Measurements from ENCODE around the gene ERN1. TPM values are rescaled to one million over a fixed set of nuclear protein-coding genes. Genes with fewer than 3 reads are reported as not detected.

Gene ERN1
- total RNA-seq, 3 donors from 2014 or later = 16.2 to 29.3 (median 21.0) TPM

DNA sequence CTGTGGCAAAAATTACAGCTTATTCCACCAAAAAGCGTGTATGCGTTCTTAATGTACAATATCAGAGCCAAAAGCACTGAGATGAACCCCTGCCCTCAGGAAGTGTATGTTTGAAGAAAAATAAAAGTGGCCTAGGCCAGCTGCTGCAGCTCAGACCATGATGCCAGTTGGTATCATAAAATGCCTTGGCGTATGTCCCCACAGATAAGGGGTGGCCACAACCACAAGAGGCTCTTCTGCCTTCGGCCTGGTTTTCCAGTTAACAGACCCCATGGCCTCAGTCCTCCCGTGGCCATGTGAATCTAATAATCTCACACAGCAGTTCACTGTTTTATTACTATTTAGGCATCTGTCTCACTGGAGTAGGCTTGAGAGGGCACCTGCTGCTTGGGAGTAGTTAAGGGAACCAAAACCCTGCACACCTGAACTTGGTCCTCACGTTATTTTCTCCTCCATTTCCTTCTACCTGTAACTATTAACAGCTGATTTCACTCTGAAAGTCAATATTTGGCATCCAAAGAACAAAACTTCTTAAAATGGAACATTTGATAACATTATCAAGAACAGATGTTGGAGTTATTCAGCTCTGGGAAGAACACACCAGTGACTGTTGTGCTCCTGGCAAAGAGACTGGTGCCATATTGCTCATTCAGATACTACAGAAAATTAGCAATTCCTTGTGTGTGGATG is 34.8 kb upstream of the ERN1 start:
- H3K27me3 Mint-ChIP-seq (ENCODE audit: low read depth) = no peaks in the 10 kb centered on the region

DNA sequence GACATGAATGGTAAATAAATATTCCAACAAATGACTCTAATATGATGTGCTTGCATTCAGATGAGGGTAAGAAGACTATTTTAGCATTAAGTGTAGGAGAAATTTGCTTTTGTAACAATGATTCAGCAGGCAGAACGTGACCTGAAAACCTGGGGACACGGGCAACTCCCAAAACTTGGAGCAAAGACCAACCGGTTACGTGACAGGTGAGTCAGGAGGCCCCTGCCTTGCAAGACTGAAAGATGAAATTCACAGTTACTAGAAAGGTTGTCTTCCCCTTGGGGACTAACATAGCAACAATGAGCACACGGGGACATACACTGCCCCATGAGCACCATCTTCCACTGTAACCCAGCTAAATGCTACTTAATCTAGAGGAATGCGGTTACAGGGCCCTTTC is 33.5 kb upstream of the ERN1 start:
- no peaks in the 10 kb centered on the region for H3K4me1 Mint-ChIP-seq (ENCODE audit: low read depth)
- DNase-seq = no peak
- no peaks in the 10 kb centered on the region for H3K9me3 Mint-ChIP-seq
- no peak for ATAC-seq
- H3K36me3 Mint-ChIP-seq (ENCODE audit: insufficient read depth) = peaks cover 9% of the 10 kb centered on the region
- H3K27me3 Mint-ChIP-seq (ENCODE audit: low read depth) = no peaks in the 10 kb centered on the region
- H3K4me3 Mint-ChIP-seq = no peak overlapping the region

More for the DNA sequence above, 34.8 kb upstream of the ERN1 start:
- Mint-ChIP-seq H3K4me3 (no peak overlapping the region), H3K9me3 (no peaks in the 10 kb centered on the region), H3K4me1 (ENCODE audit: low read depth) (no peaks in the 10 kb centered on the region), H3K36me3 (ENCODE audit: insufficient read depth) (peaks cover 10% of the 10 kb centered on the region)
- DNase-seq (no peak), ATAC-seq (no peak)

DNA sequence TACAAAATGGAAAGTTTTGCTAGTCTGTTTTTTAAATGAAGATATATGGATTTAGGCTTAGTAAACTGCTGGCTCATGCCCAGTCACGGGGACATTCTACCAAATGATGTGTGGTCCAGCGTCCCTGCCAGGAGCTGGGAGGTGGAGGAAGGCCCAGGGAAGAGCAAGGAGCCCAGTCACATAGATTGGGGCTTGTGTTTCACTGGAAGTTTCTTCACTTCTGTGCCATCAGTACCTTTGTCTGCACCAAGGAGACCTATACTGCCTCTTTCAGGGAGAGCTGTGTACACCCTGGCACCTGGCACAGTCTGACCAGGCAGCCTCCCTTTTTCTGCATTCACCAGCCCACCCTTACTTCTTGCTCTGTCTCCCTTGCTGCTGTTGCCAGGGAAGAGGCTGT is 32.6 kb upstream of the ERN1 start:
- no peaks in the 10 kb centered on the region for H3K27me3 Mint-ChIP-seq (ENCODE audit: low read depth)
- ATAC-seq = no peak
- DNase-seq = no peak
- no peaks in the 10 kb centered on the region for H3K4me1 Mint-ChIP-seq (ENCODE audit: low read depth)
- peaks cover 5% of the 10 kb centered on the region for H3K36me3 Mint-ChIP-seq (ENCODE audit: insufficient read depth)
- H3K4me3 Mint-ChIP-seq = no peak overlapping the region
- no peaks in the 10 kb centered on the region for H3K9me3 Mint-ChIP-seq

DNA sequence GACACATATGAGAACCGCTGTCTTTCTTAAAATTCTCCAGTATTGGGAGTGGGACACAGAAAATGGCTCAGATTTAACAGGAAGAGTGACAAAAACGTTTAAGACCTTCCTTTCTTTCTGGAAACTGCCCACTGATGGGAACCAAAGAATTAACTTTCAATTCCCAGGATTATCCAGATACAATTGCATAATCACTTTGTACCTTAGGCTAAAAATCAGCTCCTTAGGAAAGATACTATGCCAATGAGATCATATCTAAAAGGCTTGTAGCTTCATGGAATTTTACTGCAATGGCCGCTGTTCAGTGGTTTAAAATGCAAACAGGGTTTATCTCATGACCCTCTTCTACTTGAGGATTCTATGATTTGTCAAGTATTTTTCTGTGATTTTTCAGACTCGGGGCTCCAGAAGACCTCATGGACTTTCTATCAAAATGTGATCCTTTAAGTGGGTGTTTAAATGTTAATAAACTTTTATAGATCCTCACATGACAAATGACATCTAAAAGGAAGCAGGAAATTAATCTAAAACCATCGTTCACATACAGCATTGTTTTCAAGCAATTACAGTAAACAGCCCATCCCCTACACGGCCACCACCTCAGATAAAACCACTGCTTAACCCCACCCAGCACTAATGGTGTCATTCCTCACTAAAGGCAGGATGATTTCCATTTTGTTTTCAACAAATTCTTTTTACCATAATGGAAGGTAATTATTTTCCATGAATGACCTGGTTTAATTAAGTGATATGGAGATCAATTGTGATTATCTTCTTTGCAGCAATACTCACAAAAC is 31.6 kb upstream of the ERN1 start:
- no peaks in the 10 kb centered on the region for H3K4me1 Mint-ChIP-seq (ENCODE audit: low read depth)
- no peak for ATAC-seq
- no peak overlapping the region for H3K4me3 Mint-ChIP-seq
- H3K36me3 Mint-ChIP-seq (ENCODE audit: insufficient read depth) = no peaks in the 10 kb centered on the region
- H3K9me3 Mint-ChIP-seq = no peaks in the 10 kb centered on the region
- no peaks in the 10 kb centered on the region for H3K27me3 Mint-ChIP-seq (ENCODE audit: low read depth)
- no peak for DNase-seq

DNA sequence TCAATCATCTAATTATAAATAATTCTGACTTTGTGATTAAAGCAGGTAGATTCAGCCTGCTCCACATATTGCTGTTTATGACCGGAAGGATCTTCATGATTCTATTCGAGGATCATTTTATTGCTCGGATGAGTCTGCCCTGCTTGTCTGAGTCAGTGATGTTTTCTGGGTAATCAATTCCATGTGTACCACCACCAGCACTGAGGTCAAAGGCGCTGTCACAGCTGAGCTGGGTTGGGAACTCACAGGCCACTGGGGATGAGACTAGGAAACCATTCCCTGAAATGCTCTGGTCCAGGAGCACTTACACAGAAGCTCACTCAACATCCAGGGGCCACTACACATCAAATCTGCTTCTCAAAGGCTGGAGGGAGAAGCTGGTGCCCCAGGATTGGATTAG is 30.4 kb upstream of the ERN1 start:
- Mint-ChIP-seq H3K27me3 (ENCODE audit: low read depth) (no peaks in the 10 kb centered on the region), H3K36me3 (ENCODE audit: insufficient read depth) (no peaks in the 10 kb centered on the region), H3K4me1 (ENCODE audit: low read depth) (no peaks in the 10 kb centered on the region), H3K9me3 (no peaks in the 10 kb centered on the region), H3K4me3 (no peak overlapping the region)
- DNase-seq (no peak), ATAC-seq (no peak)

DNA sequence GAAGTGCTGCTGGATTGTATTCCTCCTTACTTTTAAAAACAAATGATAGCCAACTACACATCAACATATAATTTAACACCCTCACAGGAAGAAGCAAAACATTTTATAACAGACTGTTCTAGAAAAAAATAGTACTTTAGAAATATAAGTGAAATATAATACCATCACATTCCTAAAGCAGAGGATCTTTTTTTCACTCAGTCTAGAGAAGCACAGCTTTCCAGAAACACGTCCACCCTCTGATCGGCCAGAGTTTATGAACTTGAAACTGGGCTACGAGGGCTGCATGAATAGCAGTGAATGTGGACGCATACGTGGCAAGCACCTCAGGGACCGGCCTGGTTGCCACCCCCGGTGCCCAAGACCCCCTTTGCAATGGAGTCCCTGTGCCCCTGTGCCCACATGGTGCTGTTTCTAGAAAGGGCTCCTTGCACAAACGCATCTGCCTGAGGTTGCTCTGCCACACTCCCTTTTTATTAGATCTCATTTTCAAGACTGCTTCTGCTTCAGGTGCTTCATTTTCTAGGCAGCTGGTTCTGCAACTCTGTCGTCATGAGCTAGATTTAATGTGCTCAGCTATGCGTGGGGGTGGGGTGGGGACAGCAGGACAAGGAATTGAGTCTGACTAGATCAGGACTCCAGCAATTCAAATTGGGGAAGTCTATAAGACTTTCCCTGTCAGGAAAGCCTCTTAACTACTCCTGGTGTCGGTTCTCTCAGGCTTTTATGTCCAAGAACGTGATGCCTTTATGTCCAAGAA is 29.1 kb upstream of the ERN1 start:
- Mint-ChIP-seq H3K27me3 (ENCODE audit: low read depth) (no peaks in the 10 kb centered on the region), H3K36me3 (ENCODE audit: insufficient read depth) (no peaks in the 10 kb centered on the region), H3K9me3 (no peaks in the 10 kb centered on the region), H3K4me1 (ENCODE audit: low read depth) (no peaks in the 10 kb centered on the region), H3K4me3 (no peak overlapping the region)
- DNase-seq = no peak
- ATAC-seq = no peak

DNA sequence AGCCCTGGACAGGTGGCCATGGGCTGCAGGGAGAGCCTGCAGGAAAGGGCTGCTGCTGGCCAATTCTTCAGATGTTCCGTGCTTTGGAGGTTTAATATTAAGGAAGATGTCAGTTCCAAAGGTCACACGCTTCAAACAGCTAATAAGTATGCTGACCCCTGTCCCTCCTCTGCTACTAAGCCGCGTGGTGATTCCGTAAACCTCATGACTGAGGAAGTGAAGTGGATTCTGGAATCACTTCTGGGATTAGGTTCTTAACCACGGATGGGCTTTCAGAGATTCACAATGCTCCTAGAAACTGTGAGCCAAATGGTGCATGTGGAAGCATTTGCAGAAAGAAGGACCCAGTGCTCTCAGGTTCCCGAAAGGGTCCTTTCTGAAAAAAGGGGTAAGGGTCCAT is 28.5 kb upstream of the ERN1 start:
- DNase-seq (no peak), ATAC-seq (no peak)
- Mint-ChIP-seq H3K27me3 (ENCODE audit: low read depth) (no peaks in the 10 kb centered on the region), H3K36me3 (ENCODE audit: insufficient read depth) (peaks cover under 1% of the 10 kb centered on the region), H3K9me3 (no peaks in the 10 kb centered on the region), H3K4me3 (no peak overlapping the region), H3K4me1 (ENCODE audit: low read depth) (no peaks in the 10 kb centered on the region)

DNA sequence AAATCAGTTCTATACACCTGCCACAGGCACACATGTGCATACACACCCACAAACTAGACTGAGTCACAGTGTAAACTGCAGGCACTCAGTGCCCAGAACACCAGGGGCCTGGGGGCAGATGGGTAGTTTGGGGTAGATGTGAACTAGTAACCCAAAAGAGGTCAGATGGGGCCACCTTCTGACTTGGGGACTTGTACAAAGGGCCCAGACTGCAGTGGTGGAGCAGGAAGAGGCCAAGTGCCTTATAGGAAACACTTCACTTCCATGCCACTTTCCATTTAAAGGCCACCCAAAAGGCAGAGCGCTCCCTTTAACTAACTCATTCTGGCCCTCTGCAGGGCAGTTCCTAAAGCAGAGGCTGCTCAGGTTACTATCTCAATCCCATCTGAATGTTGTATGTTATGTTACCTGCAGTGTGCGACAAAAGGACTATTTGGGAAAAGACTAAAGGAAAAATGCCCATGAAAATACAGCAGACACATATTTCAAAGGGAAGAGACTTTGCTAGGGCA is 27.8 kb upstream of the ERN1 start:
- Mint-ChIP-seq H3K4me3 (no peak overlapping the region), H3K27me3 (ENCODE audit: low read depth) (no peaks in the 10 kb centered on the region), H3K4me1 (ENCODE audit: low read depth) (no peaks in the 10 kb centered on the region), H3K9me3 (no peaks in the 10 kb centered on the region), H3K36me3 (ENCODE audit: insufficient read depth) (peaks cover 7% of the 10 kb centered on the region)
- no peak for ATAC-seq
- no peak for DNase-seq

DNA sequence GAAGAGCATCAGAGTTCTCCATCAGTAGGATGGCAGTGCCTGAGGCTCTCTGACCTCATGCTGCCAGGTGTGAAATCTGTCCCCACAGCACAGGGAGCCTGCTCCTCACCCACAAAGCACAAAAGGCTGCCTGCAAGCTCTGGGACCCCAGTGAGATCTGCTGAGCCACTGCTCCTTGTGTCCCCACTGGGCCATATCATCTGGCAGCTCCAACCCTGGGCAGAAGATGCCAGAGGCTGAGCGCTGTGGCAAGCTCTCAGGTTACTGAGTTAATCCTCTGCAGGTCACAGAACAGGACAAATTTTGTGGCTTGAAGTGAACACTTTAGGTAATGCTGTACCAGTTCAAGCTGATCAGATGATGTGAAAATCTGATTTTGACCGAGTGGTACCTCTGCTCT is 26.7 kb upstream of the ERN1 start:
- Mint-ChIP-seq H3K4me1 (ENCODE audit: low read depth) (no peaks in the 10 kb centered on the region), H3K36me3 (ENCODE audit: insufficient read depth) (peaks cover 12% of the 10 kb centered on the region), H3K27me3 (ENCODE audit: low read depth) (no peaks in the 10 kb centered on the region), H3K4me3 (no peak overlapping the region), H3K9me3 (no peaks in the 10 kb centered on the region)
- ATAC-seq (no peak), DNase-seq (no peak)

DNA sequence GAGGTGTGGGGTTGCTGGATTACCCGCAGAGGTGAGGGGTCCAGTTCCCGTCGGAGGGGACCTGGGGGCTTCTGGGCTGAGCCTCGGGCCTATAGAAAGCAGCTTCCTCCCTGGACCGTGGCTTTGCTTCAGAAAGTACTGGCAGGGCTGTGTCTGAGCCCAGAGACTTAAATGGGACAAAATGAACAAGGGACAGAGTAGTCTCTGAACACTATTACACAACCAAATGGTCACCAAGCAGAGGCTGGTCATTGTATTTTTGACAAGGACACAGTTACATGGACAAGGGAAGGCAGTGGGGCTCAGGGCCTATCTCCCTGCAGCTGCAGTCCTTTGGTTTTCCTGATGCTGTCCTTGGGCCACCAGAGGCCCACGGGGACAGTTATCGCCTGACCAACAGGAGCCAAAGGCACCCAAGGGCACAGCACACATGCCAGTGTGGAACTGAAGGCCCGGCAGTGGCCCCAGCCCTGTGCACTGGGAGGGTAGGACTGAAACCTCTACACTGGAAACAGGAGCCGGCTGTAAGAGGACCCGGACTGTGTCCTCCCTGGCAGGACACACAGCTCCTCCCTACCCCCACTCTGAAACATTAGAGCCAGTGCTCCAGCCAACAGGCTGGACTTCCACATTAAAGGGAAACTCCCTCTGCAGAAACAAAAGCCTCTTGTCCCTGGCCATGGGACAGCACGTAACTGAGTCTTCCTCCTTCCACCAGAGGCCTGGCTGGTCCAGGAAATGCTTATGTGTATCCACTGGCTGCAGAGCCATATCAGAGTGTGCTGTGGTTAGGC is 26.0 kb upstream of the ERN1 start:
- peaks cover 16% of the 10 kb centered on the region for H3K36me3 Mint-ChIP-seq (ENCODE audit: insufficient read depth)
- no peaks in the 10 kb centered on the region for H3K27me3 Mint-ChIP-seq (ENCODE audit: low read depth)
- no peaks in the 10 kb centered on the region for H3K4me1 Mint-ChIP-seq (ENCODE audit: low read depth)
- no peaks in the 10 kb centered on the region for H3K9me3 Mint-ChIP-seq
- ATAC-seq (no peak), DNase-seq (no peak)
- H3K4me3 Mint-ChIP-seq = no peak overlapping the region

DNA sequence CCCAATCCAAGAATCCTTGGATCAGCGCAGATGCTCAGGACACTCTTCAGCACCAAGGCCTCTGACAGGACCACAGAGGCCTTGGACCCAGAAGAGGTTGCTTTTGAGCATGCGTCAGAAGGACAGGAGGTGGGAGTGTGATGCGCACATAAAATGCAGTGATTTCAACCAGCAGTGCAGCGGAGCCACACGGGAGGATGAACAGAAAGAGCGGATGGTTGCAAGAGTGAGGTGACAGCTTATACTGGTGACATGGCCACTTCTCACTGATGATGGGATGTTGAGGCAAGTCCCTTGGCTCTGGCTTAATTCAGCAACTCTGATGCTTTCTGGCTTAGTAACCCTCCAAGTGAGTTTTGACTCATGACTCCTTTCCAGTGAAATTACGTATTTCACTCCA is 25.2 kb upstream of the ERN1 start:
- no peak overlapping the region for H3K4me3 Mint-ChIP-seq
- ATAC-seq (no peak), DNase-seq (no peak)
- peaks cover 17% of the 10 kb centered on the region for H3K36me3 Mint-ChIP-seq (ENCODE audit: insufficient read depth)
- no peaks in the 10 kb centered on the region for H3K27me3 Mint-ChIP-seq (ENCODE audit: low read depth)
- H3K9me3 Mint-ChIP-seq = no peaks in the 10 kb centered on the region
- H3K4me1 Mint-ChIP-seq (ENCODE audit: low read depth) = no peaks in the 10 kb centered on the region

DNA sequence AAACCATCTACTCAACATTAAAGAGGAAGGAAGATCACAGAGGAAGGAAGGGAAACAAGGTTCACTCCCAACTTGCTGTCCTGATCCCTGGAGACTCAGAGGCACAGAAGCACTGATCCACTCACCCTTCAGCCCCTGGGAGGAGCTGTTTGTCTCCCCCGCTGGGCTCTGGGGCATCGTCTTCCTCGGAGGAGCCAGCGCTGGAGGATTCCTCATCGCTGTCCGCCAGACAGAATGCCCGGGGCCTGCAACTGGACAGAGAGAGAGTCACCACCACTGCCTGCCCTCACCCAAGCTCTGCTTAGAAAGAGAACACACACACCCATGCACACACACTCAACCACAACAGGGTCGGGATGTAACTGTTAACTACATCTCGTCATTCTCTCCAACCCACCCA is 24.8 kb upstream of the ERN1 start:
- H3K4me3 Mint-ChIP-seq = no peak overlapping the region
- H3K9me3 Mint-ChIP-seq = no peaks in the 10 kb centered on the region
- peaks cover 19% of the 10 kb centered on the region for H3K36me3 Mint-ChIP-seq (ENCODE audit: insufficient read depth)
- H3K27me3 Mint-ChIP-seq (ENCODE audit: low read depth) = no peaks in the 10 kb centered on the region
- DNase-seq (no peak), ATAC-seq (no peak)
- no peaks in the 10 kb centered on the region for H3K4me1 Mint-ChIP-seq (ENCODE audit: low read depth)

DNA sequence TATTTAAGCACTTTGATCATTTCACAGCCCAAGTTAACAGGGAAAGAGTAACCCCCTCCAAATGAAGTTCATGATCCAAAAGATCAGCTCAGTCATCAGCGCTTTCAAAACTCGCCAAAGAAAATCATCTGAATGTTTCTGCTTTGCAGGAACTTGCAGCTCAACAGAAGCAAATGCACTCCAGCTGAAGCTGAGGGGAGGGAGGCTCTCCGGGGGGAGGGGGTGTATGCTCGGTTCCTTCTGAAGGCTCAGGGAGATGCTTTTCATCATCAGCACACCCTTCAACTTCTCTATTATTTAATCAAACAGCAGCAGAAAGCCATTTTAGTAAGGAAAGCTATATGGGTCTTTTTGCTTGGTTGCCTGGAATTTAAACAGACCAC is 24.4 kb upstream of the ERN1 start:
- Mint-ChIP-seq H3K9me3 (no peaks in the 10 kb centered on the region), H3K4me1 (ENCODE audit: low read depth) (no peaks in the 10 kb centered on the region), H3K27me3 (ENCODE audit: low read depth) (no peaks in the 10 kb centered on the region), H3K4me3 (no peak overlapping the region), H3K36me3 (ENCODE audit: insufficient read depth) (peaks cover 19% of the 10 kb centered on the region)
- DNase-seq = no peak
- ATAC-seq = no peak

All from activated T-cell treated with anti-CD3 and anti-CD28 coated beads, Interleukin-2, amount 50 U/mL, for 4 hours (primary cell).